RWPE2 (cell line): ENCODE measurements around the gene DGCR8.

Experiments used
- ATAC-seq: fragments of 200-7000 bp; cut with Tn5 transposase; 3 replicates; pipeline ENCODE4 v1.9.1; 2021; ENCODE audit warnings: low read depth
- DNase-seq: peaks from one replicate; pipeline ENCODE4 v3.0.0-alpha.2; 2020; ENCODE audit warnings: low spot score
- H3K27ac ChIP-seq: fragments of 450-650 bp; 2 replicates; pipeline ENCODE4 v1.5.1; 2017; ENCODE audit warnings: mild to moderate bottlenecking; ENCODE audit not compliant: poor library complexity, severe bottlenecking
- H3K27me3 ChIP-seq: fragments of 250-450 bp; sonication (Bioruptor Pico); 2 replicates; pipeline ENCODE4 v1.5.1; 2021; ENCODE audit warnings: mild to moderate bottlenecking, moderate library complexity; ENCODE audit not compliant: insufficient read depth, poor library complexity, severe bottlenecking
- H3K36me3 ChIP-seq: fragments of 250-450 bp; sonication (Bioruptor Pico); 2 replicates; pipeline ENCODE4 v1.5.1; 2020; ENCODE audit warnings: low read depth, mild to moderate bottlenecking, moderate library complexity
- H3K4me1 ChIP-seq: fragments of 250-450 bp; sonication (Bioruptor Pico); 2 replicates; pipeline ENCODE4 v1.5.1; 2021; ENCODE audit warnings: mild to moderate bottlenecking, moderate library complexity; ENCODE audit not compliant: insufficient read depth, poor library complexity, severe bottlenecking
- H3K4me3 ChIP-seq: fragments of 250-450 bp; sonication (Bioruptor Pico); 2 replicates; pipeline ENCODE4 v1.5.1; 2021; ENCODE audit warnings: mild to moderate bottlenecking, moderate library complexity; ENCODE audit not compliant: severe bottlenecking
- H3K9me3 ChIP-seq: fragments of 250-450 bp; sonication (Bioruptor Pico); 2 replicates; pipeline ENCODE4 v1.5.1; 2021; ENCODE audit warnings: mild to moderate bottlenecking, moderate library complexity; ENCODE audit not compliant: severe bottlenecking
- CTCF ChIP-seq: fragments of 450-650 bp; IDR thresholded peaks from one replicate; pipeline ENCODE4 v1.5.1; 2017; ENCODE audit warnings: mild to moderate bottlenecking, moderate library complexity; ENCODE audit not compliant: poor library complexity, severe bottlenecking

The DGCR8 gene

GRCh38 chr22:20043997-20044342 lies 36.1 kb upstream of the DGCR8 start:
- Histone ChIP-seq H3K4me3 (no peak overlapping the region), H3K27ac (no peak overlapping the region), H3K4me1 (no peaks in the 10 kb centered on the region), H3K9me3 (no peaks in the 10 kb centered on the region), H3K27me3 (no peaks in the 10 kb centered on the region), H3K36me3 (peaks cover 10% of the 10 kb centered on the region)
- no peak for ATAC-seq
- no peak for DNase-seq
- no peak for TF ChIP-seq CTCF

GRCh38 chr22:20044495-20045151 lies 35.4 kb upstream of the DGCR8 start:
- Histone ChIP-seq H3K27ac (no peak overlapping the region), H3K4me3 (no peak overlapping the region), H3K9me3 (no peaks in the 10 kb centered on the region), H3K36me3 (peaks cover 11% of the 10 kb centered on the region), H3K4me1 (no peaks in the 10 kb centered on the region), H3K27me3 (no peaks in the 10 kb centered on the region)
- DNase-seq (no peak), ATAC-seq (no peak)
- no peak for TF ChIP-seq CTCF

- no peak for TF ChIP-seq CTCF
- ATAC-seq (no peak), DNase-seq (no peak)
- Histone ChIP-seq H3K27me3 (no peaks in the 10 kb centered on the region), H3K9me3 (no peaks in the 10 kb centered on the region), H3K36me3 (peaks cover 18% of the 10 kb centered on the region), H3K4me1 (no peaks in the 10 kb centered on the region), H3K4me3 (no peak overlapping the region), H3K27ac (no peak overlapping the region)
These were observed 33.3 kb upstream of the DGCR8 start for GRCh38 chr22:20046730-20047129.

- Histone ChIP-seq H3K9me3 (no peaks in the 10 kb centered on the region), H3K4me3 (no peak overlapping the region), H3K4me1 (no peaks in the 10 kb centered on the region), H3K27me3 (no peaks in the 10 kb centered on the region), H3K36me3 (peaks cover 18% of the 10 kb centered on the region), H3K27ac (no peak overlapping the region)
- ATAC-seq (no peak), DNase-seq (no peak)
- TF ChIP-seq CTCF, result no peak
These were observed 28.1 kb upstream of the DGCR8 start for GRCh38 chr22:20051927-20052308.
